LNCAP (cell line): Measurements from ENCODE around the gene LAMP1.

Source experiments
- CTCF ChIP-seq: fragments of 450-650 bp; IDR thresholded peaks from 2 replicates; pipeline ENCODE4 v1.5.1; 2017; ENCODE audit warnings: mild to moderate bottlenecking

Gene LAMP1

GRCh38 chr13:113365583-113365970, 68.5 kb downstream of the LAMP1 start:
- no peak for TF ChIP-seq CTCF

- TF ChIP-seq CTCF = no peak
Observed at GRCh38 chr13:113365971-113366588, 69.0 kb downstream of the LAMP1 start.

DNA sequence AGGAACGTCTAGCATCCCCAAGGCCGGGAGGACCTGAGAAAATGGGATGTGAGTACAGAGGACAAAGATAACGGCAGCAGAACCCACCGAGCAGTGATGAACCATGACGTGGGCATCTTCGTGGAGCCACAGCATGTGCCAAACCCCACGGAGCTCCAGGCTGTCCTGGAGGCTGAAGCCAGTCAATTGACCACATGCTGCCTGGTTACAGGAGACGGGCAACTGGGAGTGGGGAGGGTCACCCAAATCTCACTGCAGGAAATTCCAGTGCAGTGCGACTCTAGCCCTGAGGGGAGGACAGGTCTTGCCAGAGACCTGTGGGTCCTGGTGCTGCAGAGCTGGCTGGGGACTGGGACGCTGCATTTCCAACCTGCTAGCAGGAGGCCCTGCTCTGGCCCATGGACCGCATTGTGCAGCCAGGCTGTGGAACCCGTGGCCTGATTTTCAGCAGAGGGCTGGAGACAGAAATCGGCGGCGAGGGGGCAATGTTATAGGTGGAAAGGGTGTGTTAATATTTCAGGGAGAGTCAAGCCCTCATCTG, 70.1 kb downstream of the LAMP1 start:
- no peak for TF ChIP-seq CTCF

DNA sequence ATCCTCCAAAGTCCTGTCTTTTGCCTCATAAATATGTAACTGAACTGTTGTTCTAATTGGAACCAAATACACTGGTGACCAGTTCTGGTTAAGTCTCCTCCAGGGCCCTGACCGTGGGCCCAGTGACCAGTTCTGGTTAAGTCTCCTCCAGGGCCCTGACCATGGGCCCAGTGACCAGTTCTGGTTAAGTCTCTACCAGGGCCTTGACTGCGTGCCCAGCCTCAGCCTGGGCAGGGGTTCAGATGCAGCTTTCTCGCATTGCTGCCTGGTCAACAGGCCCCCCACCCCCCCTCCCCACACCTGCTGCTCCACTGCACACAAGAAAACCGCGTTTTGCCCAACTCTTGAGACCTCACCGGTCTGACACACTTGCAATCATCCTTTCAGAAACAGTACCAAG, 70.7 kb downstream of the LAMP1 start:
- no peak for TF ChIP-seq CTCF

GRCh38 chr13:113369189-113369588, 72.2 kb downstream of the LAMP1 start:
- TF ChIP-seq CTCF = no peak

- no peak for TF ChIP-seq CTCF
Observed at GRCh38 chr13:113369881-113370280, 72.8 kb downstream of the LAMP1 start.

DNA sequence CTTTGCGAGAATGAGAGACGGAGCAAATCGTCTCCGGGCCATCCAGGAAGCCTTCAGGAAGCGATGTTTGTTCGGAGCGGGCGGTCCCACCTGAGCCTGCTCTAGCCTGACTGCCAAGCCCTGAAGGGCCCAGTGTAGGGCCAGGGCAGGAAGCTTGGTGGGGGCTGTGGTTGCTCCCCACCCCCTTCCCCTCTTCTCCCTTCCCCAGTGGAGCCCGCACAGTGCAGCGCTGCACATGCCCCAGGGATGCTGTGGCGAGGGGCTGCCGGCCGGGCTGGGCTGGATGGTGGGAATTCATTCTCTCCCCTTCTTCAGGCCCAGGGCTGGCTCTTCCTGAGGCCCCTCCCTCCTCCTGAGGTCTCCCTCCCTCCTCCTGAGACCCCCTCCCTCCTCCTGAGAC, 74.0 kb downstream of the LAMP1 start:
- TF ChIP-seq CTCF = no peak
